Heart left ventricle (tissue), 16 donors: Measurements from ENCODE around the gene SPCS2. TPM values are rescaled to one million over a fixed set of nuclear protein-coding genes. Genes with fewer than 3 reads are reported as not detected.
"Not testable (repeated sequence)": the region's sequence is repeated elsewhere in the genome, so short reads cannot be mapped to it uniquely, and the experiment has no call there.

Experiments
- ATAC-seq, 4 donors: fragments of 200-7000 bp; cut with Tn5 transposase; one replicate each; pipeline ENCODE4 v1.9.1; 2020 to 2022; ENCODE audit warnings: moderate library complexity in 4 of 4, mild to moderate bottlenecking in 3 of 4, moderate number of reproducible peaks in 1 of 4
- DNase-seq, 5 donors: peaks; one replicate each; pipeline ENCODE4 v3.0.0-alpha.2; 2020
- H3K27ac ChIP-seq, 12 donors: fragments of 200-600 bp; sonication (generic) in 4 of 12; one replicate each; pipeline versions ENCODE4 v1.5.0 to v1.8.0; 2016 to 2022; ENCODE audit warnings: mild to moderate bottlenecking in 2 of 12
- H3K27me3 ChIP-seq, 9 donors: fragments of 200-600 bp; sonication (generic) in 2 of 9; one replicate each; pipeline versions ENCODE4 v1.5.1 to v1.8.0; 2016 to 2022; ENCODE audit warnings: mild to moderate bottlenecking in 3 of 9
- H3K36me3 ChIP-seq, 9 donors: fragments of 200-600 bp; sonication (generic) in 2 of 9; one replicate each; pipeline versions ENCODE4 v1.5.0 to v1.8.0; 2018 to 2022; ENCODE audit warnings: mild to moderate bottlenecking in 2 of 9
- H3K4me1 ChIP-seq, 12 donors: fragments of 200-600 bp; sonication (generic) in 4 of 12; one replicate each; pipeline versions ENCODE4 v1.5.0 to v1.8.0; 2016 to 2022; ENCODE audit warnings: mild to moderate bottlenecking in 3 of 12
- H3K4me3 ChIP-seq, 12 donors: fragments of 200-600 bp; sonication (generic) in 4 of 12; one replicate each; pipeline versions ENCODE4 v1.5.0 to v1.8.0; 2017 to 2022; ENCODE audit warnings: mild to moderate bottlenecking in 9 of 12, moderate library complexity in 4 of 12
- H3K9me3 ChIP-seq, 12 donors: fragments of 200-600 bp; sonication (generic) in 4 of 12; one replicate each; pipeline versions ENCODE4 v1.5.0 to v1.8.0; 2016 to 2022; ENCODE audit warnings: mild to moderate bottlenecking in 1 of 12
- POLR2A ChIP-seq, 2 donors: fragments of 450-650 bp; IDR thresholded peaks; one replicate each; pipeline ENCODE4 v1.6.1; 2017; ENCODE audit warnings: antibody characterized with exemption in 2 of 2, mild to moderate bottlenecking in 2 of 2, moderate library complexity in 2 of 2
- WGBS, 4 donors: extraction: QIAGEN DNeasy Blood & Tissue Kit in 2 of 4; methylation state at CpG; one replicate each; pipeline versions ENCODE4 v1.1.5 to v1.1.7; 2013 to 2018; 5-methylcytosine and 5-hydroxymethylcytosine counted together
- intact Hi-C, 10 donors: fragments of 100-400 bp; cut with DNase I; formaldehyde crosslinking; loops; one replicate each; pipeline versions ENCODE4 v1.11.1 to v1.14.2; 2022
- polyA plus RNA-seq, 2 donors: library from polyadenylated mRNA; stranded (reverse); fragments of 200-250 nt; gene quantifications; one replicate each; pipeline ENCODE4 v1.2.3, GENCODE V29; 2013
- total RNA-seq, 9 donors: library from RNA; depleted of rRNA in 2 of 9; stranded (reverse); fragments of >200 nt in 2 of 9; fragmentation: NEBNext Ultra II Directional in 3 of 9; extraction: Animal tissue kit (Norgen Biotek cat#: 25700) in 3 of 9; gene quantifications; one replicate each; pipeline versions ENCODE4 v1.1.0 to v1.2.4, GENCODE V29; 2016 to 2023
- TF ChIP-seq, protein P1 (sequence below), 12 donors: fragments of 200-600 bp; sonication (generic) in 4 of 12; IDR thresholded peaks; one replicate each; pipeline versions ENCODE4 v1.5.0 to v1.8.0; 2018 to 2022; ENCODE audit warnings: antibody characterized with exemption in 12 of 12, mild to moderate bottlenecking in 5 of 12
- donor health status: ischemic (EF 13 %, LVEDD 7.1; RV severe dilation, severe dysfunction).
- donor health status: healthy with polysubstance abuse.
- donor health status: DM: no; HTN: yes; CAD: no.
- donor health status: DM: no; HTN: no; CAD: no.
- donor health status: ischemic (EF 25% LVEDD 6.9; RV normal size, moderate dysfunction).
- donor health status: ischemic (EF 25% LVEDD 5.7; RV mildly dilated, moderate dysfunction).
- donor health status: healthy.
- donor health status: DM: yes; HTN: yes; CAD: no.
- donor health status: ischemic (EF 35%, LVEDD 5.7; RV mildly dilated, moderate dysfunction).
- donor health status: nonischemic (EF 11% LVEDD 7.7; RV severe dilation, severe dysfunction).
- donor health status: DM: yes; HTN: yes; CAD: no.
- donor health status: PGD.
- donor health status: ischemic (EF 29% LVEDD 5.4; RV normal size, mild dysfunction).
- donor health status: nonischemic (EF 23%, LVEDD 6.1; RV moderate dilation, normal function).

Gene SPCS2
- total and polyA plus RNA-seq, 11 donors, result 21.8 to 136 (median 109) TPM

DNA sequence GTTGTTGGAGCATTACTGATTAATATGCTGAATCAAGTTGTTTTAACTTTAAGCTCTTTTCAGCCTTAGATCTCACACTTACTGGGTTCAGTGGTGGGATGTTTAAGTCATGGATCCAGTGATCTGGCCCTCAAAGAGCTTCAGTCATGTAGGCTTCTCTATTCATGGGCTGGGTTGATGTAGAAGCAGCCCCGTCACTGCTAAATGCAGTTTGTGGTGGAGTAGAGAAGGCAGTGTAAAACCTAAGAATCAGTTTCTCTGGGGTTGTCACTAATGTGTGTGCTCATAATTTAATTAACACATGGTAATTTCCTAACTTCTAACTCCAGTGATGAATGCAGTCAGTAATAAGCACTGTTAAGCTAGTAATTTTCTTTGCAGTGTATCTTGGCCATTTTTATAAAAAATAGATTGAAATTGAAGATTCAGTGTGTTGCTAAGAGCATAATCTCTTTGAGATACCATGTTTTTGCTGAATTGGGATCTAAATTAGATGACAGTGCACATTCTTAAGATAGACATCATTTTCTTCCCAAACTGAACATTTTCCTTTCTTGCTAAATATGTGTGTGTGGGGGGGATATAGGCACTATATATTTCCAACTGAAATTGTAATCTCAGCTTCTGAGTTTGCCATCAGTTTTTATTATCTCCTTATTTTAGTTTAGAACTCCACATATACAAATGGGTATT, 9.0 kb downstream of the SPCS2 start:
- intact Hi-C loops, result no loop called here
- peaks cover 0 to 33% (median 11%) of the 10 kb centered on the region in 9 donors for H3K36me3 ChIP-seq
- H3K9me3 ChIP-seq, result no peaks in the 10 kb centered on the region
- TF ChIP-seq, protein P1, sequence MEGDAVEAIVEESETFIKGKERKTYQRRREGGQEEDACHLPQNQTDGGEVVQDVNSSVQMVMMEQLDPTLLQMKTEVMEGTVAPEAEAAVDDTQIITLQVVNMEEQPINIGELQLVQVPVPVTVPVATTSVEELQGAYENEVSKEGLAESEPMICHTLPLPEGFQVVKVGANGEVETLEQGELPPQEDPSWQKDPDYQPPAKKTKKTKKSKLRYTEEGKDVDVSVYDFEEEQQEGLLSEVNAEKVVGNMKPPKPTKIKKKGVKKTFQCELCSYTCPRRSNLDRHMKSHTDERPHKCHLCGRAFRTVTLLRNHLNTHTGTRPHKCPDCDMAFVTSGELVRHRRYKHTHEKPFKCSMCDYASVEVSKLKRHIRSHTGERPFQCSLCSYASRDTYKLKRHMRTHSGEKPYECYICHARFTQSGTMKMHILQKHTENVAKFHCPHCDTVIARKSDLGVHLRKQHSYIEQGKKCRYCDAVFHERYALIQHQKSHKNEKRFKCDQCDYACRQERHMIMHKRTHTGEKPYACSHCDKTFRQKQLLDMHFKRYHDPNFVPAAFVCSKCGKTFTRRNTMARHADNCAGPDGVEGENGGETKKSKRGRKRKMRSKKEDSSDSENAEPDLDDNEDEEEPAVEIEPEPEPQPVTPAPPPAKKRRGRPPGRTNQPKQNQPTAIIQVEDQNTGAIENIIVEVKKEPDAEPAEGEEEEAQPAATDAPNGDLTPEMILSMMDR (IDR thresholded peaks at IDR 0.05), result no peak
- DNase-seq (no peak), ATAC-seq (no peak)
- H3K27me3 ChIP-seq, result no peaks in the 10 kb centered on the region
- H3K4me1 ChIP-seq, result peaks cover 0 to 87% (median 38%) of the 10 kb centered on the region in 12 donors
- 83 to 97% (median 91%) methylated on average over 1 of the region's 1 CpG for WGBS, 4 donors
- no peak overlapping the region for H3K27ac ChIP-seq
- no peak overlapping the region for H3K4me3 ChIP-seq

GRCh38 chr11:74960128-74960527, 11.1 kb downstream of the SPCS2 start:
- H3K4me3 ChIP-seq, H3K27me3 ChIP-seq, DNase-seq, H3K27ac ChIP-seq, H3K9me3 ChIP-seq, intact Hi-C loops, ATAC-seq: not testable (repeated sequence)
- Histone ChIP-seq H3K36me3 (peaks cover 0 to 41% (median 12%) of the 10 kb centered on the region in 9 donors), H3K4me1 (peaks cover 0 to 81% (median 43%) of the 10 kb centered on the region in 12 donors)
- WGBS, 4 donors, result 92 to 96% (median 94%) methylated on average over 6 of the region's 6 CpGs

DNA sequence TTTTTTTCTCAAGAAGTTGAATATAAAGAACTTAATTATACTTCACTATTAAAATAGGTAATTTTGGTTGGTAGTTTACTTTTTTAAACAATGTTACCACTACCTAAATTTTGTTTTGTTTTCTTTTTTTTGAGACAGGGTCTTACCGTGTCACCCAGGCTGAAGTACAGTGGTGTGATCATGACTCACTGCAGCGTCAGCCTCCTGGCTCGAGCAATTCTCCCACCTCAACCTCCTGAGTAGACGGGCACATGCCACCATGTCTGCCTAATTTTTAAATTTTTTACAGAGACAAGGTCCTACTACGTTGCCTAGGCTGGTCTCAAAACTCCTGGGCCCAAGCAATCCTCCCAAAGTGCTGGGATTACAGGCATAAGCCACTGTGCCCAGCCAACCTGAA, 17.6 kb downstream of the SPCS2 start:
- peaks cover 0 to 35% (median 13%) of the 10 kb centered on the region in 12 donors for H3K4me1 ChIP-seq
- intact Hi-C loops, result no loop called here
- no peak overlapping the region for H3K27ac ChIP-seq
- no peak for ATAC-seq
- H3K4me3 ChIP-seq, result no peak overlapping the region
- H3K9me3 ChIP-seq, result no peaks in the 10 kb centered on the region
- WGBS, 4 donors, result 81 to 91% (median 86%) methylated on average over 5 of the region's 5 CpGs
- H3K36me3 ChIP-seq, result peaks cover 0 to 87% (median 65%) of the 10 kb centered on the region in 9 donors
- DNase-seq, result no peak
- H3K27me3 ChIP-seq, result no peaks in the 10 kb centered on the region
- TF ChIP-seq, protein P1 (IDR thresholded peaks at IDR 0.05), result no peak
- TF ChIP-seq POLR2A (IDR thresholded peaks at IDR 0.05), result no peak

GRCh38 chr11:74970852-74971395, 21.9 kb downstream of the SPCS2 start:
- DNase-seq (no peak), ATAC-seq (no peak)
- Histone ChIP-seq H3K27ac (no peak overlapping the region), H3K36me3 (peaks cover 0 to 100% (median 95%) of the 10 kb centered on the region in 9 donors), H3K4me3 (no peak overlapping the region), H3K9me3 (no peaks in the 10 kb centered on the region), H3K4me1 (peaks cover 0 to 13% (median 2%) of the 10 kb centered on the region in 12 donors), H3K27me3 (no peaks in the 10 kb centered on the region)
- no peak for TF ChIP-seq POLR2A (IDR thresholded peaks at IDR 0.05)
- TF ChIP-seq, protein P1 (IDR thresholded peaks at IDR 0.05), result no peak
- intact Hi-C loops, result no loop called here
- WGBS, 4 donors, result 77 to 83% (median 81%) methylated on average over 1 of the region's 1 CpG
